SK-N-SH (cell line): ENCODE results near the gene MYO16. TPM values are rescaled to one million over a fixed set of nuclear protein-coding genes. Genes with fewer than 3 reads are reported as not detected.

Source experiments
- CTCF ChIA-PET: fragments of 300-600, 350-600 bp; formaldehyde crosslinking; extraction: SDS; loops from one replicate; lab custom pipeline; 2021; lab: Yijun Ruan, JAX
- POLR2A ChIA-PET: fragments of 350-600 bp; sonication (Branson Sonifier 250); formaldehyde crosslinking; extraction: SDS; loops from one replicate; lab custom pipeline; 2020; ENCODE audit warnings: antibody characterized with exemption, inconsistent platforms; lab: Yijun Ruan, JAX
- DNase-seq: peaks from one replicate; pipeline ENCODE4 v3.0.0; 2012
- H2AFZ ChIP-seq: fragments of 200-600 bp; sonication (generic); 2 replicates; pipeline ENCODE4 v1.8.1; 2016; ENCODE audit warnings: antibody characterized with exemption, mild to moderate bottlenecking, low read depth
- H3F3A ChIP-seq: fragments of 200-600 bp; sonication (generic); replicated peaks from 2 replicates; pipeline ENCODE3; 2016; ENCODE audit warnings: antibody characterized with exemption, mild to moderate bottlenecking; ENCODE audit not compliant: insufficient read depth
- H3K27ac ChIP-seq, 2 experiments: fragments of 200-500 bp in 1 of 2; fragments of 200-600 bp in 1 of 2; sonication (Bioruptor generic) in 1 of 2; sonication (generic), shearing (Covaris generic) in 1 of 2; 2 replicates each; pipeline versions ENCODE4 v1.5.1 to v1.6.1; 2014 to 2016; ENCODE audit warnings: low read depth in 2 of 2, inconsistent platforms in 1 of 2, low read length in 1 of 2, mild to moderate bottlenecking in 1 of 2, mixed read lengths in 1 of 2
- H3K27me3 ChIP-seq: fragments of 200-600 bp; sonication (generic), shearing (Covaris generic); 2 replicates; pipeline ENCODE4 v1.6.1; 2016; ENCODE audit warnings: mixed run types; ENCODE audit not compliant: insufficient read depth
- H3K36me3 ChIP-seq, 2 experiments: fragments of 200-500 bp in 1 of 2; fragments of 200-600 bp in 1 of 2; sonication (Bioruptor generic) in 1 of 2; sonication (generic) in 1 of 2; replicated peaks in 1 of 2; 2 replicates each; pipeline versions ENCODE3 to v1.5.1; 2014 to 2016; ENCODE audit warnings: low read length in 1 of 2, mild to moderate bottlenecking in 1 of 2; ENCODE audit not compliant: insufficient read depth in 2 of 2, control insufficient read depth in 1 of 2
- H3K4me1 ChIP-seq, 2 experiments: fragments of 200-500 bp in 1 of 2; fragments of 200-600 bp in 1 of 2; sonication (Bioruptor generic) in 1 of 2; sonication (generic), shearing (Covaris generic) in 1 of 2; 2 replicates each; pipeline versions ENCODE4 v1.5.1 to v1.6.1; 2014 to 2016; ENCODE audit warnings: low read depth in 1 of 2, low read length in 1 of 2, mixed run types in 1 of 2; ENCODE audit not compliant: insufficient read depth in 2 of 2, control insufficient read depth in 1 of 2
- H3K4me2 ChIP-seq: fragments of 200-600 bp; sonication (generic), shearing (Covaris generic); 2 replicates; pipeline ENCODE4 v1.6.1; 2017; ENCODE audit warnings: mixed run types
- H3K4me3 ChIP-seq, 2 experiments: fragments of 200-500 bp in 1 of 2; fragments of 200-600 bp in 1 of 2; sonication (Bioruptor generic) in 1 of 2; sonication (generic), shearing (Covaris generic) in 1 of 2; 2 replicates each; pipeline versions ENCODE4 v1.5.1 to v1.8.1; 2014 to 2016; ENCODE audit warnings: low read depth in 2 of 2, inconsistent platforms in 1 of 2, low read length in 1 of 2, mild to moderate bottlenecking in 1 of 2, mixed read lengths in 1 of 2, moderate library complexity in 1 of 2
- H3K79me2 ChIP-seq: fragments of 200-600 bp; sonication (generic); 2 replicates; pipeline ENCODE4 v1.8.1; 2017; ENCODE audit warnings: mild to moderate bottlenecking; ENCODE audit not compliant: insufficient read depth
- H3K9ac ChIP-seq: fragments of 200-600 bp; sonication (generic); 2 replicates; pipeline ENCODE4 v1.6.1; 2017; ENCODE audit warnings: mixed run types
- H3K9me2 ChIP-seq: fragments of 200-600 bp; sonication (generic); 2 replicates; pipeline ENCODE4 v1.6.1; 2017; ENCODE audit warnings: mixed run types
- H3K9me3 ChIP-seq: fragments of 200-600 bp; sonication (generic); 2 replicates; pipeline ENCODE4 v1.6.1; 2017; ENCODE audit warnings: mixed run types, mild to moderate bottlenecking, moderate library complexity
- H4K20me1 ChIP-seq: fragments of 200-600 bp; sonication (generic); 2 replicates; pipeline ENCODE4 v1.6.1; 2017; ENCODE audit warnings: mild to moderate bottlenecking, mixed run types; ENCODE audit not compliant: insufficient read depth
- CHD2 ChIP-seq: fragments of 150-350 bp; IDR thresholded peaks from 2 replicates; pipeline ENCODE4 v1.6.1; 2018; ENCODE audit warnings: low read length; ENCODE audit not compliant: partially characterized antibody
- ELF1 ChIP-seq: IDR thresholded peaks from 2 replicates; pipeline ENCODE4 v1.4.0; 2012
- EZH2phosphoT487 ChIP-seq: fragments of 200-600 bp; sonication (generic); IDR thresholded peaks from 2 replicates; pipeline ENCODE4 v1.6.1; 2017; ENCODE audit warnings: low read depth, mixed run types, mild to moderate bottlenecking, antibody characterized with exemption, moderate library complexity, borderline replicate concordance
- FOSL2 ChIP-seq: IDR thresholded peaks from 2 replicates; pipeline ENCODE4 v1.4.0; 2012; ENCODE audit warnings: low read depth, mild to moderate bottlenecking, moderate library complexity, borderline replicate concordance
- FOXJ3 ChIP-seq: sonication (generic); formaldehyde crosslinking; IDR thresholded peaks from 2 replicates; pipeline ENCODE4 v1.5.1; 2020; ENCODE audit warnings: mild to moderate bottlenecking, missing genetic modification reagents
- GATA2 ChIP-seq: sonication (generic); formaldehyde crosslinking; IDR thresholded peaks from 2 replicates; pipeline ENCODE4 v1.5.0; 2020; ENCODE audit warnings: mild to moderate bottlenecking, missing genetic modification reagents
- IRF3 ChIP-seq: fragments of 150-350 bp; IDR thresholded peaks from 2 replicates; pipeline ENCODE4 v1.6.1; 2016; ENCODE audit warnings: mild to moderate bottlenecking, low read depth, low read length
- JUND ChIP-seq: IDR thresholded peaks from 2 replicates; pipeline ENCODE4 v1.4.0; 2012
- MEF2A ChIP-seq: IDR thresholded peaks from 2 replicates; pipeline ENCODE4 v1.4.0; 2012; ENCODE audit warnings: low read depth, borderline replicate concordance
- MXI1 ChIP-seq: IDR thresholded peaks from 2 replicates; pipeline ENCODE4 v1.6.1; 2012; ENCODE audit warnings: mild to moderate bottlenecking, low read depth, low read length, improper control_type of control experiment
- POLR2AphosphoS5 ChIP-seq: IDR thresholded peaks from 2 replicates; pipeline ENCODE4 v1.6.1; 2012; ENCODE audit warnings: low read depth, low read length
- RFX5 ChIP-seq: IDR thresholded peaks from 2 replicates; pipeline ENCODE4 v1.6.1; 2012; ENCODE audit warnings: mild to moderate bottlenecking, improper control_type of control experiment, low read length
- TAF1 ChIP-seq: IDR thresholded peaks from 2 replicates; pipeline ENCODE4 v1.6.1; 2012; ENCODE audit warnings: low read depth, mild to moderate bottlenecking, low read length, moderate library complexity, borderline replicate concordance
- TCF12 ChIP-seq: IDR thresholded peaks from 2 replicates; pipeline ENCODE4 v1.4.0; 2012
- USF1 ChIP-seq: IDR thresholded peaks from 2 replicates; pipeline ENCODE4 v1.4.0; 2012; ENCODE audit warnings: low read depth, borderline replicate concordance
- USF2 ChIP-seq: fragments of 150-350 bp; IDR thresholded peaks from 2 replicates; pipeline ENCODE4 v1.6.1; 2017; ENCODE audit warnings: antibody characterized with exemption, low read length, low read depth, borderline replicate concordance
- WGBS: methylation state at CpG from one replicate; pipeline ENCODE4 v1.1.6; 2017; ENCODE audit warnings: low lambda C conversion rate; 5-methylcytosine and 5-hydroxymethylcytosine counted together
- polyA plus RNA-seq, 3 experiments: library from polyadenylated mRNA; depleted of rRNA; stranded (reverse); fragments of >200 nt; gene quantifications; 2 replicates each; pipeline ENCODE4 v1.2.3, GENCODE V29; 2012

The MYO16 gene
- polyA plus RNA-seq, 1 of the 3 experiments (the other 2 are of a cell fraction) = 0.07 TPM

- Histone ChIP-seq H3K9me3 (no peaks in the 10 kb centered on the region), H3K4me1 (peaks cover 0 to 17% of the 10 kb centered on the region in 2 experiments; a peak in 2 of 4 replicates), H3K79me2 (no peaks in the 10 kb centered on the region), H3K36me3 (no peaks in the 10 kb centered on the region), H2AFZ (no peak overlapping the region), H3K27me3 (no peaks in the 10 kb centered on the region)
- CTCF ChIA-PET = no interaction called here
- WGBS = 95% methylated on average over 12 of the region's 12 CpGs
- TF ChIP-seq USF2 (no peak), MEF2A (no peak), RFX5 (no peak), CHD2 (no peak)
- TF ChIP-seq, all 33 proteins: peak for 0
- Histone ChIP-seq H3K9ac (no peak overlapping the region), H4K20me1 (no peaks in the 10 kb centered on the region), H3K4me2 (no peak overlapping the region), H3F3A (no peaks in the 10 kb centered on the region), H3K9me2 (no peaks in the 10 kb centered on the region; the same call in 1 of the 2 replicates), H3K27ac (no peak overlapping the region), H3K4me3 (no peak overlapping the region)
- DNase-seq = no peak
- POLR2A ChIA-PET = no interaction called here
These were observed 578.2 kb downstream of the MYO16 start for GRCh38 chr13:109207622-109208021.

- no peaks in the 10 kb centered on the region for H3F3A ChIP-seq
- H3K27ac ChIP-seq = no peak overlapping the region
- H3K27me3 ChIP-seq = no peaks in the 10 kb centered on the region
- H3K9me3 ChIP-seq = no peaks in the 10 kb centered on the region
- H3K4me1 ChIP-seq = peaks cover 0 to 14% of the 10 kb centered on the region in 2 experiments; a peak in 2 of 4 replicates
- H4K20me1 ChIP-seq = no peaks in the 10 kb centered on the region
- H3K79me2 ChIP-seq = no peaks in the 10 kb centered on the region
- no peak overlapping the region for H3K4me2 ChIP-seq
- no peak overlapping the region for H2AFZ ChIP-seq
- DNase-seq = no peak
- H3K4me3 ChIP-seq = no peak overlapping the region
- no peaks in the 10 kb centered on the region; the same call in 1 of the 2 replicates for H3K9me2 ChIP-seq
- TF ChIP-seq CHD2 (no peak), ELF1 (no peak), USF1 (no peak), EZH2phosphoT487 (no peak), MXI1 (no peak), JUND (no peak), GATA2 (CRISPR knock-in tag) (no peak), TAF1 (no peak), IRF3 (no peak), TCF12 (no peak), POLR2AphosphoS5 (no peak), FOXJ3 (CRISPR knock-in tag) (no peak), FOSL2 (no peak)
- POLR2A ChIA-PET = no interaction called here
- WGBS = 90% methylated on average over 5 of the region's 5 CpGs
- H3K36me3 ChIP-seq = no peaks in the 10 kb centered on the region
- H3K9ac ChIP-seq = no peak overlapping the region
- CTCF ChIA-PET = no interaction called here
These were observed 579.1 kb downstream of the MYO16 start for GRCh38 chr13:109208522-109208921.
